Dermis blood vessel endothelial cell (primary cell): ENCODE measurements around the gene DLG2. TPM values are rescaled to one million over a fixed set of nuclear protein-coding genes. Genes with fewer than 3 reads are reported as not detected.

Experiments
- DNase-seq: peaks from one replicate; pipeline ENCODE4 v3.0.0; 2010
- total RNA-seq: library from RNA; depleted of rRNA; stranded (reverse); fragments of >200 nt; gene quantifications from 2 replicates; pipeline ENCODE4 v1.2.3, GENCODE V29; 2014

DLG2 gene
- total RNA-seq, 1 donor from 2014 or later = 0.17 TPM

GRCh38 chr11:83691451-83691950 is 1935.6 kb downstream of the DLG2 start:
- DNase-seq = no peak

DNA sequence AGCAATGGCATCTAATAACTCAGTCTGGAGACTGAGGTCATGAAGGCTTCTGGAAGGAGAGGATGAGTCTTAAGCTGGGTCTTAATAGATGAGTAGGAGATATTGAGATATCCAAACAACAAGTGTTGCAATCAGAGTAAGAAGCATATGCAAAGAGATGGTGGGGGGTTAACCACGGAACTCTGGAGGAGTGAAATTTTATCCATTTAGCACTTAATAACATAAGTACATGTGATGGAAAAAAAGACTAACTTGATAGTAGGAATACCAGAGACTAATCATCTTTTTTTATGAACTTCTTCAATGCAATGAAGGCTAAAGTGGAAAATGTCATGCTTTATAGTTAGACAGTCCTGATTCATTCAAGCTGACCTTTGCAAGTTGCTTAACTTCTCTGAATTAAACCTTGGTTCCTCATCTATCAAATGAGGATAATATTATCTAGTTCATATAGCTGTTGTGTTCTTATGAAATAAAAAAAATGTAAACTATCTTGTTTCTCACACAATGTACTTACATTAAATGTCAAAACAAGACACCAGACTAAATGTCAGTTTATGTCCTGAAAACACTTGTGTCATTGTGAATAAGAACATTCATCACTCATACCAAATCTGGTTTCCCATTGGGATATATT is 1937.9 kb downstream of the DLG2 start:
- DNase-seq = no peak

- DNase-seq = no peak
Observed at GRCh38 chr11:83687787-83688186, 1939.4 kb downstream of the DLG2 start.

GRCh38 chr11:83685730-83686129 is 1941.4 kb downstream of the DLG2 start:
- no peak for DNase-seq

DNA sequence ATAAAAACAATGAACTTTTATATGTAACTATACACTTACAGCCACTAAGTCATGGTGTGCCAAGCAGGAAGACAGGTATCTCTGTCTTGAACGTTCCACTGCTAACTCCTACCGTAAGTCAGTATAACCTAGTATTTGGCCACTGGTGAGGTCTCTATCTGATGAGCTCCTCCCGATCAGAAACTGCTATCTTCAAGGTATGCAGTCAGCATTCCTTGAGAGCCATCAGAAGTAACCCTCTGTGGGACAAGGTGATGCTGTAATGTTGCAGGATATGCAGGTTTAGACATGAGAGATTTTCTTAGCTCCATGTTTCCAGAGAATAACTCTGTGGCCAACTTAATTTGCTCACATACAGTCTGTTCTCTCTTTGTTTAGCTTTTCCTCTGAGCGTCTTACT is 1943.1 kb downstream of the DLG2 start:
- no peak for DNase-seq

- no peak for DNase-seq
Observed at GRCh38 chr11:83682611-83682973, 1944.6 kb downstream of the DLG2 start.

DNA sequence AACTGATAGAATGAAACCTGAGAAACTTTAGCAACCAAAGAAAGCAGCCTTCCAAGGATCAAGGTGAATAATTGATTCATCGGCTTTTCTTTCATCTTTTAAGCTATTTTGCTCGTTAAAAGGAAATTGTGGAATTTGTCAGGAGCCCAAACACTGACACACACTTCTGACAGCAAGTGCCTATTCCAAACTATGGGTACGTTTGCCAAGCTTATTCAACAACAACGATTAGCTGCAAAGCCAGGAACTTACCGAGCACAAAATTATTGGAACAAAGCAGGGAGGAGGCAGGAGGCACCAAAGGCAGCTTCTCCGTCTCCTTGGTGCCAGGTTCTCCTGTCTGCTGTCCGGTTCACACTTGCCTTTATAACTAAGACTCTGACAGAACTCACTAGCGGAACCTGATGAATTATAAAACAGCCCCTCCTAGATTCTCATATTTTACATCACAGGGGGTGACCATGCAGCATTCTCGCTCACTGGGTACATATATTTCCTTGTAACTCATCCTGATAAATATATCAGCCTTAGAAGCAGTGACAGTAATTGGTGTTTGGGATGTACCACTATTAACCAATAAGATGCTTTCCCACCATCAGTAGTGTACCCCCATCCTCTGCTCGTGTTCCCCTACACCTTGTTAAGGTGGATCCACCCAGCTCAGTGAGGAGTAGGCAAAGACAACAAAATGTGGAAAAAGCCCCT is 1945.1 kb downstream of the DLG2 start:
- DNase-seq = no peak

GRCh38 chr11:83681031-83681781 is 1945.9 kb downstream of the DLG2 start:
- no peak for DNase-seq

GRCh38 chr11:83680321-83680720 is 1946.8 kb downstream of the DLG2 start:
- no peak for DNase-seq

GRCh38 chr11:83678831-83679584 is 1948.1 kb downstream of the DLG2 start:
- DNase-seq = no peak

DNA sequence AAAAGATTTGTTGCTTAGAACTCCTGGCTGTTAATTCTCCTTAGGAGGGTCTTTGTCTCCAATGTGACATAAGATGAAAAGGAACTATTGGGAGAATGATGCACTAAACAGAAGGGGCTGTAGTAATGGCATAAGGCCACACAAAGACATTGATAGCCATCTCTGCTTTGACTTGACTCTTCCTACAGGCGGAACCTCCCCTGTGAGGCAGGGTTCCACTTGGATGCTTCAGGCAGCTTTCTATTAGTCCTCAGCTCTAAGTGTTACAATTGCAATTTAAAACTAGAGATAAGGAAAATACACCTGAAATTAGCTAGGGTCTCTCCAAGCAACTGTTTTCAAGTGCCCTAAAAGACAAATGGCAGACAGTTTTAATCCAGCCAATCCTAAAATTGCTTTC is 1949.4 kb downstream of the DLG2 start:
- DNase-seq = no peak

DNA sequence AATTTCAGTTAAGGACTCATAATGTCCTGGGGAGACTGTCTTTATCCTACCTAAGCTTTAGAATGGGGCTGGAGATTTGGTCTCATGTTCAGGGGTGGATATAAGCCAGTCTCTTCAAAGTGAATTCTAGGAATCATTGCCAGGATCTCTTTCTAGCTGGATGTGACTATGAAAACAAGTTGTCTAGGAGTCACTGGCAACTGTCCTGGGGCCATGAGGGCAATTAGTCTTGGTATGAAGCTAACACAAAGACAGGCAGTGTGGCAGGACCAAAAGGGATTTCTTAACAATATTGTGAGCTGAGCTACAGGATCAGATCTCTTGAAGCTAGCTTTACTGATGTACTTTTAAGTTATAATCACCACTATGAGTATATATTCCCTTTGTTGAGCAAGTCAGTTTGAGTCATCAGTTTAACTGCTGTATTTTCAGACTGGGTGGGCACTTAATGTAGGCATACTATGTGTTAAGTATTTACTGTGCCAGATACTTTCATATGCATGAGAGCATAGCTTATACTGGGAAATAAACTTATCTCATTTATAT is 1951.0 kb downstream of the DLG2 start:
- DNase-seq = no peak

- no peak for DNase-seq
Observed at GRCh38 chr11:83674102-83674896, 1952.8 kb downstream of the DLG2 start.

GRCh38 chr11:83671289-83671688 is 1955.9 kb downstream of the DLG2 start:
- no peak for DNase-seq

DNA sequence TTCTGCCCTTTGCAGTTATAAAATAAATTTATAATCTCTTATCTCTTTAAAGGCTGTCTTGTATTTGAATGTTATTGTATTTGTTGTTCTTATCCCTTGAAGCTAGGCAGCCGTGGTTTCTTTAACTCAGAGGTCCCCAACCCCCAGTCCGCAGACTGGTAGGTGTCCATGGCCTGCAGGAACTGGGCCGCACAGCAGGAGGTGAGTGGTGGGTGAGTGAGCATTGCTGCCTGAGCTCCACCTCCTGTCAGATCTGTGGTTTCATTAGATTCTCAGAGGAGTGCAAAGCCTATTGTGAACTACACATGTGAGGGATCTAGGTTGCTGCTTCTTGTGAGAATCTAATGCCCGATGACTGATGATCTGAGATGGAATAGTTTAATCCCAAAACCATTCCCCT is 1961.0 kb downstream of the DLG2 start:
- no peak for DNase-seq

DNA sequence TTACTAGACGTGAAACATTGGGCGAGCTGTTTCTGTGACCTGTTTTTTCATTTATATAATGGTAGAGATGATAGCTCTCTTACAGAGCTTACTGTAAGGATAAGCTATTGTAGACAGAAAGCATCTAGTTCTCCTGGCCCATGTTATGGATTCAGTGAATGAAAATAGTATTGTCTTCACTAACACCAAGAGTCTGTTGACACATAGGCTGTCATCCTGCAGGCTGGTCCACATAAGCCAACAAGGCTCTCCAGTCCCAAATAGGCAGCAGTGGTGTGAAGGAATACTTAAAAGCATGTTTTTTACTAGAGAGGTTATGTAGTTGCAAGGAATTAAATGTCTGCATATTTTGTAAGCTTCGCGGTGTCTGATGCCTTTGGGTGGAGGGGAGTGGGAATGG is 1963.2 kb downstream of the DLG2 start:
- no peak for DNase-seq

DNA sequence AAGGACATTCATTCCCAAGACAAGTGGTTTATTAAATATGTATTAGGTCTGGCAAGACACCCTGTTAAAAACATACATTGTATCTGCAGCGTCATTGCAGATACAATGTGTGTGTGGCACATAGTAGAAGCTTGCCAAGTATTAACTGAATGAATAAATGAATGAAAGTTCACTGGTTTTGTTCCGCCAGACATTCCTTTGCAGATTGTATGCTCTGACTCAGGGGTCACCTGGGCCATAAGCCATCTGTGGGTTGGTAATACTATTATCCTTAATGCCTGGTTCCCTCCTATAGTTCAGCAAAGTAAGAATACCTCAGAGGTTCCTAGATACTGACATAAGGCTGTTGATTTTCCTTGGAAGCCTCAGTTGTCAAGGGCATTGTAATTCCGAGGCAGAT is 1963.7 kb downstream of the DLG2 start:
- DNase-seq = no peak

DNA sequence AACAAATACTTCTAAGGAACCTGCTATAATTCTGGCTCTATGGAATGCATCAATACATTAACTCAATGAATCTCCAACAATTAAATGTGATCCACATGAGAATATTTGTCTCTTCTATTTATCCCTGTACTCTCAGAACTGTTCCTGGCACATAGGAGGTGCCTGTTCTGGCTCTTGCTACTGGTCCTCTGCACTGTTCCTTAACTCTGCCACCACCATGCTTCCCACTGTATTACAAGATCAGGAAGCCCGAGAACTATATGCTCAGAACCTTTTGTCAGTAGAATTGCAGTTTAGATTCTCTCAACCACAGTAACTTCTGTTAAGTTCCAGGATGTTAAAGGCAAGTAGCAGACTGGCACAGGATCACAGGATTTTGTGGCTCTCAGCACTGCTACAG is 1964.7 kb downstream of the DLG2 start:
- DNase-seq = no peak

GRCh38 chr11:83661491-83662350 is 1965.4 kb downstream of the DLG2 start:
- no peak for DNase-seq

- DNase-seq = no peak
Observed at GRCh38 chr11:83659466-83659865, 1967.7 kb downstream of the DLG2 start.

GRCh38 chr11:83656796-83657330 is 1970.3 kb downstream of the DLG2 start:
- no peak for DNase-seq
